Heart left ventricle (tissue), 16 donors: ENCODE data around the gene CHRNB4. TPM values are rescaled to one million over a fixed set of nuclear protein-coding genes. Genes with fewer than 3 reads are reported as not detected.
"Not testable (repeated sequence)": the region's sequence is repeated elsewhere in the genome, so short reads cannot be mapped to it uniquely, and the experiment has no call there.

Experiments used
- ATAC-seq, 4 donors: fragments of 200-7000 bp; cut with Tn5 transposase; one replicate each; pipeline ENCODE4 v1.9.1; 2020 to 2022; ENCODE audit warnings: moderate library complexity in 4 of 4, mild to moderate bottlenecking in 3 of 4, moderate number of reproducible peaks in 1 of 4
- DNase-seq, 5 donors: peaks; one replicate each; pipeline ENCODE4 v3.0.0-alpha.2; 2020
- H3K27ac ChIP-seq, 12 donors: fragments of 200-600 bp; sonication (generic) in 4 of 12; one replicate each; pipeline versions ENCODE4 v1.5.0 to v1.8.0; 2016 to 2022; ENCODE audit warnings: mild to moderate bottlenecking in 2 of 12
- H3K27me3 ChIP-seq, 9 donors: fragments of 200-600 bp; sonication (generic) in 2 of 9; one replicate each; pipeline versions ENCODE4 v1.5.1 to v1.8.0; 2016 to 2022; ENCODE audit warnings: mild to moderate bottlenecking in 3 of 9
- H3K36me3 ChIP-seq, 9 donors: fragments of 200-600 bp; sonication (generic) in 2 of 9; one replicate each; pipeline versions ENCODE4 v1.5.0 to v1.8.0; 2018 to 2022; ENCODE audit warnings: mild to moderate bottlenecking in 2 of 9
- H3K4me1 ChIP-seq, 12 donors: fragments of 200-600 bp; sonication (generic) in 4 of 12; one replicate each; pipeline versions ENCODE4 v1.5.0 to v1.8.0; 2016 to 2022; ENCODE audit warnings: mild to moderate bottlenecking in 3 of 12
- H3K4me3 ChIP-seq, 12 donors: fragments of 200-600 bp; sonication (generic) in 4 of 12; one replicate each; pipeline versions ENCODE4 v1.5.0 to v1.8.0; 2017 to 2022; ENCODE audit warnings: mild to moderate bottlenecking in 9 of 12, moderate library complexity in 4 of 12
- H3K9me3 ChIP-seq, 12 donors: fragments of 200-600 bp; sonication (generic) in 4 of 12; one replicate each; pipeline versions ENCODE4 v1.5.0 to v1.8.0; 2016 to 2022; ENCODE audit warnings: mild to moderate bottlenecking in 1 of 12
- CTCF ChIP-seq, 12 donors: fragments of 200-600 bp; sonication (generic) in 4 of 12; IDR thresholded peaks; one replicate each; pipeline versions ENCODE4 v1.5.0 to v1.8.0; 2018 to 2022; ENCODE audit warnings: antibody characterized with exemption in 12 of 12, mild to moderate bottlenecking in 5 of 12
- POLR2A ChIP-seq, 2 donors: fragments of 450-650 bp; IDR thresholded peaks; one replicate each; pipeline ENCODE4 v1.6.1; 2017; ENCODE audit warnings: antibody characterized with exemption in 2 of 2, mild to moderate bottlenecking in 2 of 2, moderate library complexity in 2 of 2
- WGBS, 4 donors: extraction: QIAGEN DNeasy Blood & Tissue Kit in 2 of 4; methylation state at CpG; one replicate each; pipeline versions ENCODE4 v1.1.5 to v1.1.7; 2013 to 2018; 5-methylcytosine and 5-hydroxymethylcytosine counted together
- intact Hi-C, 10 donors: fragments of 100-400 bp; cut with DNase I; formaldehyde crosslinking; loops; one replicate each; pipeline versions ENCODE4 v1.11.1 to v1.14.2; 2022
- polyA plus RNA-seq, 2 donors: library from polyadenylated mRNA; stranded (reverse); fragments of 200-250 nt; gene quantifications; one replicate each; pipeline ENCODE4 v1.2.3, GENCODE V29; 2013
- total RNA-seq, 9 donors: library from RNA; depleted of rRNA in 2 of 9; stranded (reverse); fragments of >200 nt in 2 of 9; fragmentation: NEBNext Ultra II Directional in 3 of 9; extraction: Animal tissue kit (Norgen Biotek cat#: 25700) in 3 of 9; gene quantifications; one replicate each; pipeline versions ENCODE4 v1.1.0 to v1.2.4, GENCODE V29; 2016 to 2023
- donor health status: ischemic (EF 13 %, LVEDD 7.1; RV severe dilation, severe dysfunction).
- donor health status: healthy with polysubstance abuse.
- donor health status: DM: no; HTN: yes; CAD: no.
- donor health status: DM: no; HTN: no; CAD: no.
- donor health status: ischemic (EF 25% LVEDD 6.9; RV normal size, moderate dysfunction).
- donor health status: ischemic (EF 25% LVEDD 5.7; RV mildly dilated, moderate dysfunction).
- donor health status: healthy.
- donor health status: DM: yes; HTN: yes; CAD: no.
- donor health status: ischemic (EF 35%, LVEDD 5.7; RV mildly dilated, moderate dysfunction).
- donor health status: nonischemic (EF 11% LVEDD 7.7; RV severe dilation, severe dysfunction).
- donor health status: DM: yes; HTN: yes; CAD: no.
- donor health status: PGD.
- donor health status: ischemic (EF 29% LVEDD 5.4; RV normal size, mild dysfunction).
- donor health status: nonischemic (EF 23%, LVEDD 6.1; RV moderate dilation, normal function).

Gene CHRNB4
- total and polyA plus RNA-seq, 11 donors, result 0.21 TPM; not detected in 10

DNA sequence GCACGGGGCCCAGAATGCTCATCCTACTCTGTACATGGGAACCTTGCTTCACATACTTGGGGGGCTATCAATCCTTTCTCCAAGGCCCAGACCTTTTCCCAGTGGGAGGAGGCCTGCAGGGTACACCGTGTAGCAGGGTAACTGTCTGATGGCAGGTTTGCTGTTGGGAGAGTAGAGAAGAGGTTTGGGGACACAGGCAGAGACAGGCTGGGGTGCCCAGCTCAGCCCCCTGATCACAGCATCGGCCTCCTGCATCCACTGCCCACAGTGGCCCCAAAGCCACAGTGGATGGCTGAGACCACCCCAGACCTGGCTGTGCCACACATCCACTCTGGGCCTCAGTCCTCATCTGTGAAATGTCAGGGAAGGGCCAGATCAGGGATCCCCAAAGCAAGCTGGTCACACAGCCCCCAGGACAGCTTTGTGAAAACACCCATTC, 25.8 kb downstream of the CHRNB4 start:
- peaks cover 0 to 20% (median 7%) of the 10 kb centered on the region in 12 donors for H3K4me1 ChIP-seq
- no peaks in the 10 kb centered on the region for H3K9me3 ChIP-seq
- DNase-seq (no peak), ATAC-seq (no peak)
- no peaks in the 10 kb centered on the region for H3K36me3 ChIP-seq
- intact Hi-C loops, result loop anchor here in 2 of 10 donors (5.0 kb wide), 1 partner anchor 137 kb away; no protein-coding TSS in a partner anchor
- H3K4me3 ChIP-seq, result no peak overlapping the region
- TF ChIP-seq CTCF (IDR thresholded peaks at IDR 0.05), result no peak
- no peak for TF ChIP-seq POLR2A (IDR thresholded peaks at IDR 0.05)
- 40 to 88% (median 76%) methylated on average over 1 to 3 of the region's 3 CpGs for WGBS, 4 donors
- no peak overlapping the region for H3K27ac ChIP-seq
- H3K27me3 ChIP-seq, result peaks cover 4 to 17% (median 15%) of the 10 kb centered on the region in 9 donors

GRCh38 chr15:78614021-78614420, 27.0 kb downstream of the CHRNB4 start:
- no peaks in the 10 kb centered on the region for H3K36me3 ChIP-seq
- no peak overlapping the region for H3K4me3 ChIP-seq
- intact Hi-C loops, result no loop called here
- no peaks in the 10 kb centered on the region for H3K9me3 ChIP-seq
- H3K27ac ChIP-seq, result no peak overlapping the region
- peaks cover 0 to 6% (median 5%) of the 10 kb centered on the region in 9 donors for H3K27me3 ChIP-seq
- 57 to 69% (median 64%) methylated on average over 3 of the region's 3 CpGs for WGBS, 4 donors
- H3K4me1 ChIP-seq, result peaks cover 0 to 9% (median 0%) of the 10 kb centered on the region in 12 donors
- ATAC-seq (no peak), DNase-seq (no peak)
- TF ChIP-seq CTCF (IDR thresholded peaks at IDR 0.05) (no peak), POLR2A (IDR thresholded peaks at IDR 0.05) (no peak)

GRCh38 chr15:78609551-78609950, 31.5 kb downstream of the CHRNB4 start:
- DNase-seq, H3K27me3 ChIP-seq, H3K9me3 ChIP-seq, ATAC-seq, intact Hi-C loops, H3K27ac ChIP-seq, H3K4me3 ChIP-seq, H3K36me3 ChIP-seq, H3K4me1 ChIP-seq: not testable (repeated sequence)
- WGBS, 4 donors, result 85 to 89% (median 88%) methylated on average over 2 to 3 of the region's 3 CpGs

DNA sequence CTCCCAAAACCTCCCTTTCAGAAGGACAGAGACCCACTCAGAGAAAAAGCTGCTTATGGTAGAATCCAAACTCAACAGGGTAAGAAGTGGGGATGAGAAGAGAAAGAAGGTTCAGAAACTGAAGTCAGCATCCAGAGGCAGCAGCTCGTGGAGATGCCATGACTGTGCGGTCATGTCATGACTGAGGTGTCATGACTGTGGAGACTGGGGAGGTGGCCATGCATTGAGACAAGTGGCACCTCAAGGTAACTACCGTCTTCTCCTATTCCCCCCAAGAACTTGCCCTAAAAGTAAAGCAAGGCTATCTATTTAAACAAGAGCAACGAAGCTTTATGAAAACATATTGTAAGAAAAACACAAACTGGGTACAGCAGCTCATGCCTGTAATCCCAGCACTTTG, 35.3 kb downstream of the CHRNB4 start:
- no peak for DNase-seq
- WGBS, 4 donors, result 88 to 93% (median 91%) methylated on average over 4 of the region's 4 CpGs
- no peaks in the 10 kb centered on the region for H3K9me3 ChIP-seq
- no peaks in the 10 kb centered on the region for H3K4me1 ChIP-seq
- H3K4me3 ChIP-seq, result no peak overlapping the region
- no peak overlapping the region for H3K27ac ChIP-seq
- intact Hi-C loops, result no loop called here
- no peaks in the 10 kb centered on the region for H3K36me3 ChIP-seq
- ATAC-seq, result no peak
- no peak for TF ChIP-seq POLR2A (IDR thresholded peaks at IDR 0.05)
- TF ChIP-seq CTCF (IDR thresholded peaks at IDR 0.05), result no peak
- no peaks in the 10 kb centered on the region for H3K27me3 ChIP-seq

- no peaks in the 10 kb centered on the region for H3K36me3 ChIP-seq
- no peak for ATAC-seq
- WGBS, 4 donors, result 89 to 95% (median 92%) methylated on average over 5 of the region's 5 CpGs
- no peaks in the 10 kb centered on the region for H3K4me1 ChIP-seq
- no peak for DNase-seq
- H3K4me3 ChIP-seq, result no peak overlapping the region
- TF ChIP-seq CTCF (IDR thresholded peaks at IDR 0.05) (no peak), POLR2A (IDR thresholded peaks at IDR 0.05) (no peak)
- intact Hi-C loops, result no loop called here
- H3K9me3 ChIP-seq, result no peaks in the 10 kb centered on the region
- H3K27me3 ChIP-seq, result no peaks in the 10 kb centered on the region
- H3K27ac ChIP-seq, result no peak overlapping the region
Measured at GRCh38 chr15:78605201-78605600, 35.8 kb downstream of the CHRNB4 start.
